Motor neuron (in vitro differentiated cells): ENCODE measurements around the gene CD34. TPM values are rescaled to one million over a fixed set of nuclear protein-coding genes. Genes with fewer than 3 reads are reported as not detected.
A peak's percentile ranks its signal among the peaks of the same experiment; 100 is the strongest.
"Not testable (repeated sequence)": the region's sequence is repeated elsewhere in the genome, so short reads cannot be mapped to it uniquely, and the experiment has no call there.

Experiments used
- ATAC-seq, 8 experiments: fragments of 200-7000 bp; cut with Tn5 transposase; replicated peaks in 6 of 8; 2 replicates each; pipeline ENCODE4 v1.8.0; 2021; ENCODE audit warnings: mild to moderate bottlenecking in 8 of 8, moderate library complexity in 8 of 8
- H3K27ac ChIP-seq, 2 donors: fragments of 250-450 bp; sonication (Bioruptor Pico); 2 replicates each; pipeline ENCODE4 v1.9.0; 2021; ENCODE audit warnings: antibody characterized with exemption in 2 of 2, mild to moderate bottlenecking in 2 of 2, moderate library complexity in 1 of 2
- H3K4me1 ChIP-seq, 2 donors: fragments of 250-450 bp; sonication (Bioruptor Pico); replicated peaks in 1 of 2; 2 replicates each; pipeline ENCODE4 v1.6.1; 2021; ENCODE audit warnings: antibody characterized with exemption in 2 of 2, mild to moderate bottlenecking in 2 of 2, moderate library complexity in 1 of 2
- H3K4me3 ChIP-seq, 5 donors: fragments of 250-450 bp; sonication (Bioruptor Pico); 2 replicates each; pipeline ENCODE4 v1.9.0; 2021; ENCODE audit warnings: antibody characterized with exemption in 5 of 5, mild to moderate bottlenecking in 5 of 5, moderate library complexity in 4 of 5
- WGBS, 10 experiments: fragments of 450-650 bp; shearing (Covaris generic); methylation state at CpG; one replicate each; pipeline ENCODE4 v1.0.0; 2022; 5-methylcytosine and 5-hydroxymethylcytosine counted together
- in situ Hi-C, 9 experiments: fragments of 400-800 bp; cut with MboI; loops; one replicate each; pipeline ENCODE4 v1.15.0; 2021; ENCODE audit warnings: low sequenced_read_pairs in 9 of 9, low pct_unique_long_range_greater_than_20kb in 2 of 9; ENCODE audit not compliant: unreplicated experiment in 9 of 9
- total RNA-seq, 8 experiments: library from RNA; unstranded; fragments of 300-600 nt; gene quantifications; 2 replicates each; pipeline versions ENCODE4 v1.2.3 to v1.2.4, GENCODE V29; 2022

The CD34 gene
- total RNA-seq, 8 experiments from 2014 or later = 0.04 to 1.00 (median 0.13) TPM

DNA sequence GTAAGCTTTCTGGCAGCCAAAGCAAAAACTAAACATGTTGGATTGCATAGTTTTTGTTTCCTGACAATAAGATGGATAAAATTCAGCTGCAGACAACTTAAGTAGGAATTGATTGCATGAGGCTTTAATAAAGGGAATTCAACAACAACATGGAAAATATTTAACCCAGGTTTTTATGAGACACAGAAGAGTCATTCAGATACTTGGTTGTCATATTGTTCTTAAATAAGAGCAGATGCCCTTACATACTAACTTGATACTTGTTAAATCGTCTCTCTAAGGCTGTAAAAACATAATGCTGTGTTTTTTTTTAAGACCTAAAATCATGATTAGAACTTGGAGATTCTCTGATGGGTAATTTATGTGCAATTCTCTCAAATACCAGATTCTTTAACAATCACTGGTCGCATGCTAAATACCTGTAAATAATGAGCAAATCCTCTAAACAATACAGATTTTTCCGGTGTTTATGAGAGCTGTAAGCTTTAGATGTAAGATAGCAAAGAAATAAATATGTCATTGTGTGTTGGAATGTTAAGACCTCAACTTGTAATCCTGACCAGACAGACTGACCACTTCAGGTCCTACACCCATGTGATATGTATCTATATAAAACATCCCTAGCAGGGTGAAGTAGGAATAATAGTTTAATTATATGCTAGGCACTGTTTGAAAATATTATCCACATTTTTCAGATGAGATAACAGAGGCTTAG is 37.8 kb upstream of the CD34 start:
- Histone ChIP-seq H3K4me3 (no peak overlapping the region), H3K4me1 (no peaks in the 10 kb centered on the region), H3K27ac (no peak overlapping the region)
- WGBS, 10 experiments = 0 to 67% (median 22%) methylated on average over 1 to 3 of the region's 3 CpGs; no CpG with 5 or more reads in 1 of the 10 experiments
- in situ Hi-C loops = no loop called here
- ATAC-seq = no peak

GRCh38 chr1:207946756-207947155 is 35.8 kb upstream of the CD34 start:
- Histone ChIP-seq H3K4me3 (no peak overlapping the region), H3K4me1 (peaks cover 0 to 4% of the 10 kb centered on the region in 2 donors), H3K27ac (no peak overlapping the region)
- no peak for ATAC-seq
- in situ Hi-C loops = no loop called here
- 80 to 100% (median 92%) methylated on average over 1 of the region's 1 CpG; no CpG with 5 or more reads in 6 of the 10 experiments for WGBS, 10 experiments

- Histone ChIP-seq H3K4me1 (peaks cover 0 to 4% of the 10 kb centered on the region in 2 donors), H3K27ac (no peak overlapping the region), H3K4me3 (no peak overlapping the region)
- in situ Hi-C loops = no loop called here
- 30 to 100% (median 69%) methylated on average over 1 to 3 of the region's 3 CpGs for WGBS, 10 experiments
- no peak for ATAC-seq
These were observed 33.6 kb upstream of the CD34 start for GRCh38 chr1:207944571-207944970.

- in situ Hi-C loops, H3K4me1 ChIP-seq, H3K4me3 ChIP-seq, H3K27ac ChIP-seq: not testable (repeated sequence)
- peak in 1 of 8 experiments; percentile 20 for ATAC-seq
- 29 to 100% (median 90%) methylated on average over 2 to 14 of the region's 14 CpGs; no CpG with 5 or more reads in 2 of the 10 experiments for WGBS, 10 experiments
These were observed 31.4 kb upstream of the CD34 start for GRCh38 chr1:207942337-207942741.

DNA sequence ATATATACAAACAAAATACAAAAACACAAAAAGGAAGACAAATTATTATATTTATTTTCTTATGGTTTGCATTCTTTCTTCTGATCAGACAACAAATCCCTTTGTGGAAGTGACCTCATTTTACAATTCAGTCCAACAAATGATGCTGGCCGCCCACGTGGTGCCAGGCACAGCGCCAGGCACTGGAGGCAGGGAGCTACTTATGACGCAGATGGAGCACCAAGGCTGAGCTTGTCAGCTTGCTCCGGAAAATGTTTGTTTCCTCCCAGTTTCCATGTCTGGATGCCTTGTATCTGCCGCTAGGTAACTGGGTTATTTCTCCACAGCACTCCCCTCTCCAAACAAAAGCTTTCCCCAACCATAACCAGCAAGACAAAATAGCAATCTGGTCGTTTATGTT is 30.7 kb upstream of the CD34 start:
- in situ Hi-C loops = no loop called here
- Histone ChIP-seq H3K4me1 (peaks cover 0 to 4% of the 10 kb centered on the region in 2 donors), H3K27ac (no peak overlapping the region), H3K4me3 (no peak overlapping the region)
- ATAC-seq = peak in 3 of 8 experiments; percentile 30 to 65 (median 56)
- 0 to 79% (median 47%) methylated on average over 1 to 7 of the region's 7 CpGs for WGBS, 10 experiments

DNA sequence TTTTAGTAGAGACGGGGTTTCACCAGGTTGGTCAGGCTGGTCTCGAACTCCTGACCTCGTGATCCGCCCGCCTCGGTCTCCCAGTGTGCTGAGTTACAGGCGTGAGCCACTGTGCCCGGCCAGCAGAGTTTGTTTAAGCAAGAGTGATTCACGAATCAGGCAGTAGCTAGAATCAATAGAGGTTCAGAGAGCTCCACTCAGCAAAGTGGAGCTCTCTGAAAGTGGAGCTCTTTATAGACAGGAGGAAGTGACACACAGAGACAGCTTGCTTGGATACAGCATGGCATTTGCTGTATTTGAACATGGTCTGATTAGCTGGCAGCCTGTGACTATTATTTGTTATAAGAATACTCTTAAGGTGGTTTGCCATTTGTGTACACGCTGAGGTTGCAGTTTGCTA is 27.1 kb upstream of the CD34 start:
- ATAC-seq = peak in 4 of 8 experiments; percentile 31 to 97 (median 60)
- H3K4me3 ChIP-seq = no peak overlapping the region
- WGBS, 10 experiments = 17 to 95% (median 75%) methylated on average over 1 to 10 of the region's 10 CpGs; no CpG with 5 or more reads in 1 of the 10 experiments
- in situ Hi-C loops = no loop called here
- no peak overlapping the region for H3K27ac ChIP-seq
- peaks cover 0 to 4% of the 10 kb centered on the region in 2 donors for H3K4me1 ChIP-seq

- H3K4me1 ChIP-seq = peaks cover 0 to under 1% of the 10 kb centered on the region in 2 donors
- WGBS, 10 experiments = 68 to 97% (median 90%) methylated on average over 3 of the region's 3 CpGs
- ATAC-seq = no peak
- in situ Hi-C loops = no loop called here
- H3K4me3 ChIP-seq = no peak overlapping the region
- no peak overlapping the region for H3K27ac ChIP-seq
These were observed 26.3 kb upstream of the CD34 start for GRCh38 chr1:207937204-207937603.

DNA sequence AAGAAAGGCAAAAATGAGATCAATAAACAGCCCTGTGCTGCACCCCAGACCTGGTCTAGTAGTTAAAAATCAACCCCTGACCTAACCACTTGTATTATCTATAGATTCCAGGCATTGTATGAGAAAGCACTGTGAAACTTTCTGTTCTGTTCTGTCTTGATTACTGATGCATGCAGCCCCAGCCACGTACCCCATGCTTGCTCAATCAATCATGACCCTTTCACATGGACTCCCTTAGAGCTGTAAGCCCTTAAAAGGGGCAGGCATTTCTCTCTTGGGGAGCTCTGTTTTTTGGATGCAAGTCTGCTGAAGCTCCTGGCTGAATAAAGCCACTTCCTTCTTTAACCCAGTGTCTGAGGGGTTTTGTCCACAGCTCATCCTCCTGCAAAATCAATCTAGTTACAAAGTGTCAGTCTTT is 24.2 kb upstream of the CD34 start:
- ATAC-seq = no peak
- Histone ChIP-seq H3K27ac (no peak overlapping the region), H3K4me1 (no peaks in the 10 kb centered on the region), H3K4me3 (no peak overlapping the region)
- WGBS, 10 experiments = 0 to 100% (median 27%) methylated on average over 1 of the region's 1 CpG; no CpG with 5 or more reads in 5 of the 10 experiments
- in situ Hi-C loops = no loop called here

DNA sequence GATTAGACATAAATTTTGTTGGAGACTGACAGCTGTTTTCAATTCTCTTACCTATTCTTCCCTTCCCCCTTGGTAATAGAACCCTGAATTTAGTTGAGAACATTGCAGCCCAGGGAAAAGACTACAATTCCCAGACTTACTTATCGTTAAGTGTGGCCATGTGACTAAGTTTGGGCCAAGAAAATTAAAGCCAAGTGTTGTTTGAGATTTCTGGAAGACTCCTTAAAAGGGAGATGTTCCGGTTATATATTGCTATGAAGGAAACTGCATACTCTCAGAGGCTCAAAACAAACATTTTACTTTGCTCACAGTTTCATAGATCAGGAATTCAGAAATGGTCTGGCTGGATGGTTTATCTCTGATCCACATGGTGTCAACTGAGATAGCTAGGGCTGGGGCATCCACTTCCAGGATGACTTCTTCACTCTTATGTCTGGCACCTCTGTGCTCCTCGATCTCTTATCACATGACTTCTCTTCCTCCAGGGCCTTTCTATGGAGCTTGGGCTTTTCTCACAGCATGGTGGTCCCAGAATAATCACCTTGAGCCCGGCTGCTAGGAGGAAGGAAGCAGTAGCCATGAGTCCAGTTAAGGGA is 22.4 kb upstream of the CD34 start:
- no peaks in the 10 kb centered on the region for H3K4me1 ChIP-seq
- WGBS, 10 experiments = 44 to 93% (median 85%) methylated on average over 2 to 4 of the region's 4 CpGs; no CpG with 5 or more reads in 1 of the 10 experiments
- in situ Hi-C loops = no loop called here
- no peak overlapping the region for H3K27ac ChIP-seq
- no peak for ATAC-seq
- no peak overlapping the region for H3K4me3 ChIP-seq

DNA sequence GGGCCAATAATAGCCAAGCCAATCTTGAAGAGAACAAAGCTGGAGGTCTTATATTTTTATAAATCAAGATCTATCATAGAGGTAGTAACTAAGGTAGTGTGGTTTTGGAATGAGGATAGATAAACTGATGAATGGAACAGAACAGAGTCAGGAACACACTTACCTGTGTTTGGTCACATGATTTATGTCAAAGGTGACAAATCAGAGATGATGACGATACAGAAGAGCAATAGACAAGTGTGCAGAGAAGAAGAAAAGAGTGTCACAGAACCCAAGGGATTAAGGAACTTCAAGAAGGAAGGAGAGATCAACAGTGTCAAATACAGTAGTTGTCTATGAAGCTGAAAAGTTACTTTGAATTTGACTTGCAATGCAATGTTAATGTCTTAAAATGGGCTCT is 16.1 kb upstream of the CD34 start:
- no peak for ATAC-seq
- in situ Hi-C loops = no loop called here
- H3K27ac ChIP-seq = no peak overlapping the region
- H3K4me3 ChIP-seq = no peak overlapping the region
- WGBS, 10 experiments = 75 to 100% (median 92%) methylated on average over 1 of the region's 1 CpG; no CpG with 5 or more reads in 1 of the 10 experiments
- H3K4me1 ChIP-seq = peaks cover 12 to 14% of the 10 kb centered on the region in 2 donors

- H3K27ac ChIP-seq, H3K4me3 ChIP-seq, in situ Hi-C loops, ATAC-seq: not testable (repeated sequence)
- WGBS, 10 experiments = 84 to 100% (median 93%) methylated on average over 2 to 3 of the region's 3 CpGs; no CpG with 5 or more reads in 1 of the 10 experiments
- H3K4me1 ChIP-seq = peaks cover 12 to 14% of the 10 kb centered on the region in 2 donors
These were observed 15.0 kb upstream of the CD34 start for GRCh38 chr1:207925969-207926368.

DNA sequence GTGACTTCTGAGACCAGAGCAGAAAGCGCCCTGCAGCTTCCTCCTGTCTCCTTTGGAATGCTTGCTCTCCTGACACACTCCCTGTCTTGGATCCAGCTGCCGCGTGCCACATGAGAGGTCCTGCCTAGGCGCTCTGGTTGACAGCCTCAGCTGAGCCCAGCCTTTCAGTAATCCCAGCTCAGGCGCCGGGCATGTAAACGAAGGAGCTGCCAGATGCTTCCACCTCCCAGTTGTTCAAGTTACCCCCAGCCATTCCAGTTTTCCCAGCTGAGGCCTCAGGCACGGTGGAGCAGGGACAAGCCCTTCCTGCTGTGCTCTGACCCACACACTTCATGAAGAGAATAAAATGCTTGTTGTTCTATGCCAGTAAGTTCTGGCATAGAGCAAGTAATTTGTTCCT is 14.3 kb upstream of the CD34 start:
- 0 to 58% (median 10%) methylated on average over 1 to 8 of the region's 8 CpGs; no CpG with 5 or more reads in 1 of the 10 experiments for WGBS, 10 experiments
- ATAC-seq = peak; percentile 65 to 97 (median 76)
- no peak overlapping the region for H3K27ac ChIP-seq

GRCh38 chr1:207923561-207923960 is 12.6 kb upstream of the CD34 start:
- Histone ChIP-seq H3K27ac (no peak overlapping the region), H3K4me3 (no peak overlapping the region), H3K4me1 (peaks cover 12 to 14% of the 10 kb centered on the region in 2 donors)
- in situ Hi-C loops = no loop called here
- ATAC-seq = peak in 5 of 8 experiments; percentile 53 to 84 (median 82)
- 53 to 92% (median 69%) methylated on average over 2 to 7 of the region's 7 CpGs; no CpG with 5 or more reads in 5 of the 10 experiments for WGBS, 10 experiments

More for the DNA sequence above, 14.3 kb upstream of the CD34 start:
- H3K4me1 ChIP-seq = peaks cover 12 to 14% of the 10 kb centered on the region in 2 donors
- no peak overlapping the region for H3K4me3 ChIP-seq
- in situ Hi-C loops = no loop called here
